ENCODE measurements around the gene CEBPZOS.

The CEBPZOS gene

GRCh38 chr2:37196320-37197195 lies at the start of gene CEBPZOS:
CEBPZOS (plus strand) TSS chr2:37196496; CDS start chr2:37199705, 3,209 bp downstream.
- DNase-seq = peak; percentile 69

GRCh38 chr2:37148325-37148724 lies 48.0 kb upstream of the CEBPZOS start:
- no peak for DNase-seq

GRCh38 chr2:37149626-37150322 lies 46.5 kb upstream of the CEBPZOS start:
- no peak for DNase-seq

- no peak for DNase-seq
Measured at GRCh38 chr2:37153224-37153623, 43.1 kb upstream of the CEBPZOS start.

GRCh38 chr2:37154785-37155184 lies 41.5 kb upstream of the CEBPZOS start:
- peak; percentile 22 for DNase-seq

- DNase-seq = no peak
Measured at GRCh38 chr2:37156071-37156856, 40.0 kb upstream of the CEBPZOS start.

- DNase-seq = peak; percentile 64
Measured at GRCh38 chr2:37156857-37157714, 39.2 kb upstream of the CEBPZOS start, which contains the start of gene EIF2AK2. EIF2AK2 (minus strand) TSS chr2:37156980; CDS start chr2:37147806, 9,174 bp downstream.

GRCh38 chr2:37164757-37165156 lies 31.5 kb upstream of the CEBPZOS start:
- no peak for DNase-seq

- DNase-seq = no peak
Measured at GRCh38 chr2:37167636-37168180, 28.6 kb upstream of the CEBPZOS start.

GRCh38 chr2:37168217-37168981 lies 27.9 kb upstream of the CEBPZOS start:
- DNase-seq = peak; percentile 30

- DNase-seq = no peak
Measured at GRCh38 chr2:37171624-37171950, 24.7 kb upstream of the CEBPZOS start.

- DNase-seq = no peak
Measured at GRCh38 chr2:37173741-37174140, 22.6 kb upstream of the CEBPZOS start.

- DNase-seq = no peak
Measured at GRCh38 chr2:37180006-37180639, 16.2 kb upstream of the CEBPZOS start.

GRCh38 chr2:37180640-37181039 lies 15.7 kb upstream of the CEBPZOS start:
- DNase-seq = no peak

GRCh38 chr2:37181726-37182684 lies 14.3 kb upstream of the CEBPZOS start:
- no peak for DNase-seq

GRCh38 chr2:37188570-37188969 lies 7.7 kb upstream of the CEBPZOS start, which contains the start of gene SULT6B1:
SULT6B1 (minus strand) TSS chr2:37188670; CDS start chr2:37188640, 30 bp downstream.
- no peak for DNase-seq

- peak; percentile 81 for DNase-seq
Measured at GRCh38 chr2:37189452-37190153, 6.7 kb upstream of the CEBPZOS start.

- peak; percentile 34 for DNase-seq
Measured at GRCh38 chr2:37190290-37190689, 6.0 kb upstream of the CEBPZOS start.

GRCh38 chr2:37191253-37191652 lies 5.0 kb upstream of the CEBPZOS start:
- DNase-seq = no peak
